ENCODE measurements around the gene NAPA. TPM values are rescaled to one million over a fixed set of nuclear protein-coding genes. Genes with fewer than 3 reads are reported as not detected.

The NAPA gene
- total RNA-seq, 1 donor from 2014 or later = 132 TPM

GRCh38 chr19:47507012-47507411 is 7.9 kb downstream of the NAPA start:
- no peaks in the 10 kb centered on the region for H3K9me3 Mint-ChIP-seq (ENCODE audit: unreplicated experiment)
- peaks cover 7% of the 10 kb centered on the region for H3K36me3 ChIP-seq (ENCODE audit: insufficient read depth, low read length)
- peaks cover 6% of the 10 kb centered on the region for H3K36me3 Mint-ChIP-seq (ENCODE audit: low read depth, unreplicated experiment)
- H3K4me3 ChIP-seq (ENCODE audit: insufficient read depth, low read depth, low read length) = no peak overlapping the region
- no peaks in the 10 kb centered on the region for H3K27me3 Mint-ChIP-seq (ENCODE audit: low read depth, unreplicated experiment)
- H3K27ac ChIP-seq (ENCODE audit: low read depth, low read length) = no peak overlapping the region
- no peak overlapping the region for H3K27ac Mint-ChIP-seq (ENCODE audit: unreplicated experiment)
- FAIRE-seq (no peak), DNase-seq (ENCODE audit: low read depth) (no peak)
- peaks cover 27% of the 10 kb centered on the region for H3K4me1 Mint-ChIP-seq (ENCODE audit: low read depth, unreplicated experiment)
- H3K4me3 Mint-ChIP-seq (ENCODE audit: unreplicated experiment) = no peak overlapping the region
- H2AFZ ChIP-seq (ENCODE audit: low read depth, low read length) = no peak overlapping the region
- H3K27me3 ChIP-seq (ENCODE audit: insufficient read depth, low read length) = no peaks in the 10 kb centered on the region
- TF ChIP-seq CTCF (IDR thresholded peaks at IDR 0.05; ENCODE audit: insufficient read depth, low read depth, low read length) (no peak), EZH2 (IDR thresholded peaks at IDR 0.05; ENCODE audit: insufficient read depth, low read length) (no peak)
- H3K4me2 ChIP-seq (ENCODE audit: low read length) = no peak overlapping the region
- peaks cover 77% of the 10 kb centered on the region for H3K79me2 ChIP-seq (ENCODE audit: insufficient read depth, low read length)
- H4K20me1 ChIP-seq (ENCODE audit: insufficient read depth, low read length) = peaks cover 90% of the 10 kb centered on the region
- peaks cover 9% of the 10 kb centered on the region for H3K4me1 ChIP-seq (ENCODE audit: insufficient read depth, low read length)
- no peak overlapping the region for H3K9ac ChIP-seq (ENCODE audit: low read length)
- no peaks in the 10 kb centered on the region for H3K9me3 ChIP-seq (ENCODE audit: insufficient read depth, low read depth, low read length)

- Histone ChIP-seq H3K27me3 (ENCODE audit: insufficient read depth, low read length) (no peaks in the 10 kb centered on the region), H2AFZ (ENCODE audit: low read depth, low read length) (no peak overlapping the region), H3K36me3 (ENCODE audit: insufficient read depth, low read length) (peaks cover 7% of the 10 kb centered on the region), H3K9ac (ENCODE audit: low read length) (no peak overlapping the region), H3K27ac (ENCODE audit: low read depth, low read length) (no peak overlapping the region), H3K4me1 (ENCODE audit: insufficient read depth, low read length) (peaks cover 9% of the 10 kb centered on the region), H3K4me2 (ENCODE audit: low read length) (no peak overlapping the region), H3K9me3 (ENCODE audit: insufficient read depth, low read depth, low read length) (no peaks in the 10 kb centered on the region), H3K4me3 (ENCODE audit: insufficient read depth, low read depth, low read length) (no peak overlapping the region), H4K20me1 (ENCODE audit: insufficient read depth, low read length) (peaks cover 88% of the 10 kb centered on the region), H3K79me2 (ENCODE audit: insufficient read depth, low read length) (peaks cover 72% of the 10 kb centered on the region)
- DNase-seq (ENCODE audit: low read depth) = no peak
- no peak overlapping the region for H3K4me3 Mint-ChIP-seq (ENCODE audit: unreplicated experiment)
- no peaks in the 10 kb centered on the region for H3K9me3 Mint-ChIP-seq (ENCODE audit: unreplicated experiment)
- no peak for FAIRE-seq
- peaks cover 6% of the 10 kb centered on the region for H3K36me3 Mint-ChIP-seq (ENCODE audit: low read depth, unreplicated experiment)
- H3K27ac Mint-ChIP-seq (ENCODE audit: unreplicated experiment) = no peak overlapping the region
- no peaks in the 10 kb centered on the region for H3K27me3 Mint-ChIP-seq (ENCODE audit: low read depth, unreplicated experiment)
- H3K4me1 Mint-ChIP-seq (ENCODE audit: low read depth, unreplicated experiment) = peaks cover 25% of the 10 kb centered on the region
- TF ChIP-seq EZH2 (IDR thresholded peaks at IDR 0.05; ENCODE audit: insufficient read depth, low read length) (no peak), CTCF (IDR thresholded peaks at IDR 0.05; ENCODE audit: insufficient read depth, low read depth, low read length) (no peak)
Measured at GRCh38 chr19:47506459-47506858, 8.4 kb downstream of the NAPA start.

GRCh38 chr19:47505506-47505905 is 9.4 kb downstream of the NAPA start:
- Histone ChIP-seq H3K4me2 (ENCODE audit: low read length) (no peak overlapping the region), H3K4me3 (ENCODE audit: insufficient read depth, low read depth, low read length) (no peak overlapping the region), H3K9me3 (ENCODE audit: insufficient read depth, low read depth, low read length) (no peaks in the 10 kb centered on the region), H3K4me1 (ENCODE audit: insufficient read depth, low read length) (peaks cover 9% of the 10 kb centered on the region), H3K27me3 (ENCODE audit: insufficient read depth, low read length) (no peaks in the 10 kb centered on the region), H2AFZ (ENCODE audit: low read depth, low read length) (no peak overlapping the region), H3K9ac (ENCODE audit: low read length) (no peak overlapping the region), H4K20me1 (ENCODE audit: insufficient read depth, low read length) (peaks cover 87% of the 10 kb centered on the region), H3K27ac (ENCODE audit: low read depth, low read length) (no peak overlapping the region), H3K36me3 (ENCODE audit: insufficient read depth, low read length) (peaks cover 7% of the 10 kb centered on the region), H3K79me2 (ENCODE audit: insufficient read depth, low read length) (peaks cover 62% of the 10 kb centered on the region)
- TF ChIP-seq CTCF (IDR thresholded peaks at IDR 0.05; ENCODE audit: insufficient read depth, low read depth, low read length) = no peak
- no peak for TF ChIP-seq EZH2 (IDR thresholded peaks at IDR 0.05; ENCODE audit: insufficient read depth, low read length)
- Mint-ChIP-seq H3K4me3 (ENCODE audit: unreplicated experiment) (no peak overlapping the region), H3K27ac (ENCODE audit: unreplicated experiment) (no peak overlapping the region), H3K27me3 (ENCODE audit: low read depth, unreplicated experiment) (no peaks in the 10 kb centered on the region), H3K36me3 (ENCODE audit: low read depth, unreplicated experiment) (peaks cover 11% of the 10 kb centered on the region), H3K9me3 (ENCODE audit: unreplicated experiment) (no peaks in the 10 kb centered on the region), H3K4me1 (ENCODE audit: low read depth, unreplicated experiment) (peaks cover 22% of the 10 kb centered on the region)
- DNase-seq (ENCODE audit: low read depth) (no peak), FAIRE-seq (no peak)
